HG02852 (cell line): ENCODE data around the gene BRD9.
"Not testable (repeated sequence)": the region's sequence is repeated elsewhere in the genome, so short reads cannot be mapped to it uniquely, and the experiment has no call there.

ENCODE experiments used
- ATAC-seq: cut with Tn5 transposase; IDR thresholded peaks from one replicate; pipeline ENCODE4 v1.9.1; 2021; ENCODE audit warnings: mild to moderate bottlenecking, moderate library complexity; ENCODE audit not compliant: unreplicated experiment

The BRD9 gene

GRCh38 chr5:860506-861150, 32.0 kb downstream of the BRD9 start:
- no peak for ATAC-seq

GRCh38 chr5:859798-860296, 32.8 kb downstream of the BRD9 start:
- ATAC-seq = no peak

DNA sequence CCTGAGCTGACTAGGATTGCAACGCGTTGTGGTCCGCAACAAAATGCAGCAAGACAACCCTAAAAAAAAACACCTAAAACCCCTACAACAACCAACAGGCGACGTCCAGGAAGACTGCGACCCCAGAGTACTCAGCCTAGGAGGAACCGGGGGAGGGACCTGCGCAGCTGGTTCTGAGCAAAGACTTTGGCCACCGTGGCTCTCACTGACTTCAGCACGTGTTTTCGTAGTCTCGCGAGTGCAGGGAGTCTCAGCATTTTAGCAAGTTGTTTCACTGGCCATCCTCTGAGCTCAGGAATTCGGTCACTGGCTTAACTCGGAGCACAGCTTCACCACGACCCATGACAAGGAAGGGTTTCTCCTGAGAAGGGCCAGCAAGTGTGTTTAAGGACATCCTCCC, 33.2 kb downstream of the BRD9 start:
- ATAC-seq = no peak

DNA sequence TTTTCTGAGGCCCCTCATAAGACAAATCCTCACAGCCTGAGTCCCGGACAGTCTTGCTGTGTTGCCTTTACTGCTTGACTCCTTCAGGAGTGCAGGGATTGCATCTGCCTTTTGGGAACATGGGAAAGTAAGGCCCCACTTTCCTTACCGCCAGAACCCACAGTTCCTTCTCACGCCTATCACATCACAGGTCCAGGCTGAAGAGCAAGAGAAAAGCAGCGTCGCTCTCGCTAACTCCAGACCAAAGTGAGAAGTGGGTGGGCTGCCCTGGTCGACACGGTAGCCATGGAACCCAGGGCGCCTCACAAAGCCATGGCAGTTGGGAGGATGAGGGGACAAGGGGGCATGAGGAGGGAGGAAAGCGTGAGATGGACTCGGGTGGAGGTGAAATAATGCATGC, 33.9 kb downstream of the BRD9 start:
- ATAC-seq = no peak

- ATAC-seq = no peak
Measured at GRCh38 chr5:856531-857425, 35.8 kb downstream of the BRD9 start.

DNA sequence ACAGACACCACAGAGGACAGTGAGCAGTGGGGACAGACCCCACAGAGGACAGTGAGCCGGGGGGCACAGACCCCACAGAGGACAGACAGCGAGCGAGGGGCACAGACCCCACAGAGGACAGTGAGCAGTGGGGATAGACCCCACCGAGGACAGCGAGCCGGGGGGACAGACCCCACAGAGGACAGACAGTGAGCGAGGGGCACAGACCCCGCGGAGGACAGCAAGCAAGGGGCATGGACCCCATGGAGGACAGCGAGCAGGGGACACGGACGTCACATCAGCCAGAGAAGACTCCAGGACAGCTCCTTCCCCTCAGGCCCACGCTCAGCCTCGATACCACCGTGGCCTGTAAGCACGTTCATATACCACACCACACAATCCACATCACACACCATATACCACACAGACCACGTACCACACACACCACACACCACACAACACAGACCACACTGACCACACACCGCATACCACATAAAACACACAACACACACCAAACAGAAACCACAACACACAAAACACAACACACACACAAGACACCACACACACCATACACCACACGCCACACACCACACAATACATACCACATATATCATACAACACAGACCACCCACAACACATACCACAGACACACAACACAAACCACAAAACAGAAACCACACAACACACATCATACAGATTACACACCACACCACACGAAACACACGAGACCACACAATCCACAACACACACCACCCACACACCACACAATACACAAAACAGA, 36.6 kb downstream of the BRD9 start:
- ATAC-seq = no peak

DNA sequence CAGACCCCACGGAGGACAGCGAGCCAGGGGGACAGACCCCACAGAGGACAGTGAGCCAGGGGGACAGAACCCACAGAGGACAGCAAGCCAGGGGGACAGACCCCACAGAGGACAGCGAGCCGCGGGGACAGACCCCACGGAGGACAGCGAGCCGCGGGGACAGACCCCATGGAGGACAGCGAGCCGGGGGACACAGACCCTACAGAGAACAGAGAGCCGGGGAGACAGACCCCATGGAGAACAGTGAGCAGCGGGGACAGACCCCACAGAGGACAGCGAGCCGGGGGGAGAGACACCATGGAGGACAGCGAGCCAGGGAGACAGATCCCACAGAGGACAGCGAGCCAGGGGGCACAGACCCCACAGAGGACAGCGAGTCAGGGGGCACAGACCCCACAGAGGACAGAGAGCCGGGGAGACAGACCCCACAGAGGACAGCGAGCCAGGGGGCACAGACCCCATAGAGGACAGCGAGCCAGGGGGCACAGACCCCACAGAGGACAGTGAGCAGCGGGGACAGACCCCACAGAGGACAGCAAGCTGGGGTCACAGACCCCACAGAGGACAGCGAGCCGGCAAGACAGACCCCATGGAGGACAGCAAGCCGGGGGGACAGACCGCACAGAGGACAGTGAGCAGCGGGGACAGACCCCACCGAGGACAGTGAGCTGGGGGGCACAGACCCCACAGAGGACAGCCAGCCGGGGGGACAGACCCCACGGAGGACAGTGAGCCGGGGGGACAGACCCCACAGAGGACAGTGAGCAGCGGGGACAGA, 37.4 kb downstream of the BRD9 start:
- ATAC-seq = no peak

DNA sequence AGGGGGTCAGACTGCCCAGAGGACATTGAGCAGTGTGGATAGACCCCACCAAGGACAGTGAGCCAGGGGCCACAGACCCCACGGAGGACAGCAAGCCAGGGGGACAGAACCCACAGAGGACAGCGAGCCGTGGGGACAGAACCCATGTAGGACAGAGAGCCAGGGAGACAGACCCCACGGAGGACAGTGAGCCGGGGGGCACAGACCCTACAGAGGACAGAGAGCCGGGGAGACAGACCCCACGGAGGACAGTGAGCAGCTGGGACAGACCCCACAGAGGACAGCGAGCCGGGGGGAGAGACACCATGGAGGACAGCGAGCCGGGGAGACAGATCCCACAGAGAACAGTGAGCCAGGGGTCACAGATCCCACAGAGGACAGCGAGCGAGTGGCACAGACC, 38.4 kb downstream of the BRD9 start:
- ATAC-seq = no peak

GRCh38 chr5:853416-854090, 39.0 kb downstream of the BRD9 start:
- not testable (repeated sequence) for ATAC-seq

DNA sequence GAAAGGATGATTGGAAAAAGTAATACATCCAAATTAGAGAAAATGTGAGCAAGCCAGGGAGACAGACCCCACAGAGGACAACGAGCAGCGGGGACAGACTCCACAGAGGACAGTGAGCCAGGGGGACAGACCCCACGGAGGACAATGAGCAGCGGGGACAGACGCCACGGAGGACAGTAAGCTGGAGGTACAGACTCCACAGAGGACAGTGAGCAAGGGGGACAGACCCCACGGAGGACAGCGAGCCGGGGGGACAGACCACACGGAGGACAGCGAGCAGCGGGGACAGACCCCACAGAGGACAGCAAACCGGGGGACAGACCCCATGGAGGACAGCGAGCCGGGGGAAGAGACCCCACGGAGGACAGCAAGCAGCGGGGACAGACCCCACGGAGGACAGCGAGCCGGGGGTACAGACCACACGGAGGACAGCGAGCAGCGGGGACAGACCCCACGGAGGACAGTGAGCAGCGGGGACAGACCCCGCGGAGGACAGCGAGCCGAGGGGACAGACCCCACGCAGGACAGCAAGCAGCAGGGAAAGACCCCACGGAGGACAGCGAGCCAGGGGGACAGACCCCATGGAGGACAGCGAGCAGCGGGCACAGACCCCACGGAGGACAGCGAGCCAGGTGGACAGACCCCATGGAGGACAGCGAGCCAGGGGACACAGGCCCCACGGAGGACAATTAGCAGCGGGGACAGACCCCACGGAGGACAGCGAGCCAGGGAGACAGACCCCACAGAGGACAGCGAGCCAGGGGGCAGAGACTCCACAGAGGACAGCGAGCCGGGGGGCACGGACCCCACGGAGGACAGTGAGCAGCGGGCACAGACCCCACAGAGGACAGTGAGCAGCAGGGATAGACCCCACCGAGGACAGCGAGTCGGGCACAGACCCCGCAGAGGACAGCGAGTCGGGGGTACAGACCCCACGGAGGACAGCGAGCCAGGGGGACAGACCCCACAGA, 39.9 kb downstream of the BRD9 start:
- ATAC-seq = no peak

- ATAC-seq = no peak
Measured at GRCh38 chr5:852018-852417, 40.6 kb downstream of the BRD9 start.

GRCh38 chr5:851553-851952, 41.0 kb downstream of the BRD9 start:
- no peak for ATAC-seq

DNA sequence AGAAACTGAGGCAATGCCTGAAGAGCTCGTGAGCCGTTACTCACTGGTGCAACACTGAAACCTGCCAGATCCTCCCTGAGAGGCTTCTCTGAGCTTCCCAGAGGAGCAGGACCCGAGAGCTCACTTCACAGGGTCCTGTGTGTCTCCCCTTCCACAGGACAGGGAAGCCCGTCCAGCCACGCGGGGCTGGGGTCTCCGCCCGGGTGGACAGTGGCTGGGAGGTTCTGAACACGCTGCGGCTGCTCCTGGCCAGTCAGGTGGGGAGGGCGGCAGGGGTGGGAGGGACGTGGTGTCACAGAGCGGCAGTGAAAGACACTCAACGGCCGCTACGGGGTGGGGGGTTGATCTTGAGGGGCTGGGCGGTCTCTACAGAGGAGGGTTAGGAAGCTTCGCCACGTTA, 41.5 kb downstream of the BRD9 start:
- ATAC-seq = no peak

- ATAC-seq = no peak
Measured at GRCh38 chr5:850511-851006, 42.0 kb downstream of the BRD9 start, which contains the start of gene ZDHHC11. TSS of gene ZDHHC11 (minus strand) at chr5:850986. CDS start at chr5:850602, 384 bp downstream.

DNA sequence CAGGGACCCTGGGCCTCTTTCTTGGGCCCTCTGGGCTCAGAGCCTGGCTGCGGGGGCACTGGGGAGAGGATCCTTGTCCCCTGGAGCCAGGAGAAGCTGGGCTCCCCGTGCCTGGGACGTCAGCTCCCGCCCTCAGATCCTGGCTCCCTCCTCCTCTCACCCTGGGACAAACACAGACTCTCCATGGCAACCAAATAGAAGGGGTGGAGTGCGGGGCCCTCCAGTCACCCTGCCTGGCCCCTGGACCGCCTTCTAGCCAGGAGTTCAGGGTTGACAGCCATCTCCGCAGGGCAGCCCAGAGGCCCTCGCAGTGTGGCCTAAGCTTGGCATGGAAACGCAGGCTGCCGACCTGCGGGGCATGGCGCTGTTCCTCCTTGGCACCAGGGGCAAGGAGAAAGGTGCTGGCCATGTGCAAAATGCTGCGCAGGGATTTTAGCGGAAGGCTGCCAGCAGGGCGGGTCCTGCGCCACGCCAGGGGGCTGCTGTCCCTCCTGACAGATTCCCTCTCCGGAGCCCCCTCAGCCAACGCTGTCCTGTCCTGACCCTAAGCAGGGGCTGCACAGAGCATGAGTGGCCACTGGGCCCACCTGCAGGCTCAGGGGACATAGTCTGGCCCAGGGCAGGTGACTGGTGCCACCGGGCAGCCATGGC, 42.8 kb downstream of the BRD9 start:
- no peak for ATAC-seq

- no peak for ATAC-seq
Measured at GRCh38 chr5:848671-849111, 43.9 kb downstream of the BRD9 start.

DNA sequence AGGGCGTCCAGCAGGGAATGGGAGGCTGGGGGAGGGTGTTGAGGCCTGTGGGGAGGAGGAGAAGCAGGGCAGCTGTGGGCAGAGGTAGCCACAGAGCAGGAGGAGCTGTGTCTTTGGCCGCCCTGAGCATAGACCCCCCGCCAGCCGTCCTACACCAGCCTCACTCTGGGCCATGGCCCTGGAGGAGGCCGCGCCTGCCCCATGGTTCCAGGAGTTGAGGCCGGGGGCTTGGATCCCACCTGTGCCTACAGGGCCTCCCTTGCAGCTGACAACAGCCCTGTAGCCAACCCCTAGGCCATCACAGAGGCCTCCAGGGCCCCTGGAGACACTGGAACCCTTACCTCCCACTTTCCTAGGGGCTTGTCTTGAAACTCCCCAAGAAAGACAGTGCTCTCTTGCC, 44.9 kb downstream of the BRD9 start:
- not testable (repeated sequence) for ATAC-seq

DNA sequence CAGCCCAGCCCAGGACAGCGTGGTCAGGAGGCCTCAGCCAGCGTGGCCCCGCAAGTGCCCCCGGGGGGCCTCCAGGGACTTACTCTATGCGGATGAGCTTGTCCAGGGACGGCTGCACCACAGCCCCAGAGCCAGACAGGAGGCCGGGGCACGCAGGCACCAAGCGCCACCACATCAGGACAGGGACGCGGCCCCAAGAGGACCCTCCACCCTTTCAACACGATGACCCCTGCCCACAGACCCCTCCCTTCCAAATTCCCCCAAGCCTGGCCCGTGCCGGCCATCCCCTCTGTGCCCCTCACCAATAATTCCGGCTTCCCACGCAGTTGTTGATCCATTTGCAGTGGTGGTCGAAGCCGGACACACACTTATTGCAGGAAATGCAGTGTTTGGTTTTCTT, 45.4 kb downstream of the BRD9 start:
- not testable (repeated sequence) for ATAC-seq
